ENCODE results near the gene ARAP1.

The ARAP1 gene

GRCh38 chr11:72702577-72703241 is 49.5 kb downstream of the ARAP1 start:
- no peak for DNase-seq (ENCODE audit: extremely low spot score)
- ChIA-PET CTCF (interaction anchor here (0.6 to 1.6 kb wide), 6 partner anchors 19 to 534 kb away, joined by 3 to 6 read pairs (median 4); no protein-coding TSS in a partner anchor), POLR2A (no interaction called here)
- TF ChIP-seq, protein P1, sequence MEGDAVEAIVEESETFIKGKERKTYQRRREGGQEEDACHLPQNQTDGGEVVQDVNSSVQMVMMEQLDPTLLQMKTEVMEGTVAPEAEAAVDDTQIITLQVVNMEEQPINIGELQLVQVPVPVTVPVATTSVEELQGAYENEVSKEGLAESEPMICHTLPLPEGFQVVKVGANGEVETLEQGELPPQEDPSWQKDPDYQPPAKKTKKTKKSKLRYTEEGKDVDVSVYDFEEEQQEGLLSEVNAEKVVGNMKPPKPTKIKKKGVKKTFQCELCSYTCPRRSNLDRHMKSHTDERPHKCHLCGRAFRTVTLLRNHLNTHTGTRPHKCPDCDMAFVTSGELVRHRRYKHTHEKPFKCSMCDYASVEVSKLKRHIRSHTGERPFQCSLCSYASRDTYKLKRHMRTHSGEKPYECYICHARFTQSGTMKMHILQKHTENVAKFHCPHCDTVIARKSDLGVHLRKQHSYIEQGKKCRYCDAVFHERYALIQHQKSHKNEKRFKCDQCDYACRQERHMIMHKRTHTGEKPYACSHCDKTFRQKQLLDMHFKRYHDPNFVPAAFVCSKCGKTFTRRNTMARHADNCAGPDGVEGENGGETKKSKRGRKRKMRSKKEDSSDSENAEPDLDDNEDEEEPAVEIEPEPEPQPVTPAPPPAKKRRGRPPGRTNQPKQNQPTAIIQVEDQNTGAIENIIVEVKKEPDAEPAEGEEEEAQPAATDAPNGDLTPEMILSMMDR (IDR thresholded peaks at IDR 0.05; ENCODE audit: control extremely low read depth, extremely low read depth, low read depth, missing control alignments) = no peak

- POLR2A ChIA-PET = no interaction called here
Observed at GRCh38 chr11:72702096-72702495, 50.1 kb downstream of the ARAP1 start.

GRCh38 chr11:72701466-72701865 is 50.7 kb downstream of the ARAP1 start:
- DNase-seq (ENCODE audit: extremely low spot score) = no peak
- ChIA-PET CTCF (interaction anchor here (1.2 to 1.6 kb wide), 2 partner anchors 18 to 26 kb away, joined by 4 to 6 read pairs; no protein-coding TSS in a partner anchor), POLR2A (no interaction called here)
- TF ChIP-seq, protein P1 (IDR thresholded peaks at IDR 0.05; ENCODE audit: control extremely low read depth, extremely low read depth, low read depth, missing control alignments) = no peak

More at GRCh38 chr11:72702096-72702495, 50.1 kb downstream of the ARAP1 start:
- CTCF ChIA-PET = interaction anchor here (1.2 to 1.6 kb wide), 3 partner anchors 18 to 535 kb away, joined by 3 to 6 read pairs (median 4); no protein-coding TSS in a partner anchor
- TF ChIP-seq, protein P1 (IDR thresholded peaks at IDR 0.05; ENCODE audit: control extremely low read depth, extremely low read depth, low read depth, missing control alignments) = no peak
- no peak for DNase-seq (ENCODE audit: extremely low spot score)

DNA sequence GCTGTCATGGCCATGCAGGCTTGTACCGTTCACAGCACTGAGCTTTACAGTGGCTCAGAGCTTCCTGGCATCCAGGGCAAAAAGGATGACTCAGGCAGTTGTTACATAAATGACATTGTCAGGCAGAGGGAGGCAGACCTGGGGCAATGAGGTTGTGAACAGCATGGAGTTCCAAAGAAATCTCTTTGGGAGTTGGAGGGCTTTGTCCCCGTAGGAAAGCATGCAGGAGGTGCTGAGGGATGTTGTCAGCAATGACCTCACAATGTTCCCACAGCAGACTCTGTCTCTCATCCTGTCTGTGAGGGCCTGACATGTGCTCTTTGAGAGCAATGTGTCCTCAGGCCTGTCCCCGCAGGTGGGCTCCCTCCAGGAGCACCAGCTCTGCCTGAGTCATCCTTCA is 52.1 kb downstream of the ARAP1 start:
- ChIA-PET CTCF (interaction anchor here (3.9 kb wide), 1 partner anchor 16 kb away, joined by 43 read pairs; no protein-coding TSS in a partner anchor), POLR2A (no interaction called here)
- TF ChIP-seq, protein P1 (IDR thresholded peaks at IDR 0.05; ENCODE audit: control extremely low read depth, extremely low read depth, low read depth, missing control alignments) = no peak
- DNase-seq (ENCODE audit: extremely low spot score) = no peak

DNA sequence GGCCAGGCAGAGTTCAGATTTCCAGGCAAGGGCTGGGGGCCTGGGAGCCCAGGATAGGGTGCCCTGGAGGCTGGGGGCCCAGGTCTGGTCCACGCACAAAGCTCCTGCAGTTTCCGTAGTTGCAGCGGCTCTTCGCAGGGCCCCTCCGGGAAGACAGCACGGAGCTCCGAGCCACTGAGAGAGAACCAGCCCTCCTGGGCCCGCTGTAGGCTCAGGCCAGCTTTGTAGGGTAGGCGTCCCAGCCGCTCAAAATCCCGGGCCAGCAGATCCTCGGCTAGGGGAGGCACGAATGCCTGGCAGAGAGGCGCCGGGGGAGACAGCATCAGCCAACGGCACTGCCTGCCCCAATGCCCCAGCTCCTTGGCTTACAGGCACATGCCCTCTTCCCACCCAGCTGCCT is 54.4 kb downstream of the ARAP1 start:
- DNase-seq (ENCODE audit: extremely low spot score) = no peak
- CTCF ChIA-PET = interaction anchor here (1.4 to 3.9 kb wide), 2 partner anchors 14 to 29 kb away, joined by 3 to 43 read pairs; no protein-coding TSS in a partner anchor
- POLR2A ChIA-PET = no interaction called here
- TF ChIP-seq, protein P1 (IDR thresholded peaks at IDR 0.05; ENCODE audit: control extremely low read depth, extremely low read depth, low read depth, missing control alignments) = no peak

- TF ChIP-seq, protein P1 (IDR thresholded peaks at IDR 0.05; ENCODE audit: control extremely low read depth, extremely low read depth, low read depth, missing control alignments) = no peak
- POLR2A ChIA-PET = no interaction called here
- DNase-seq (ENCODE audit: extremely low spot score) = no peak
- CTCF ChIA-PET = interaction anchor here (3.9 kb wide), 1 partner anchor 13 kb away, joined by 43 read pairs; no protein-coding TSS in a partner anchor
Observed at GRCh38 chr11:72696866-72697700, 55.1 kb downstream of the ARAP1 start.

All from GM10248 (cell line).